Endodermal cell (in vitro differentiated cells): Measurements from ENCODE around the gene SMC6. TPM values are rescaled to one million over a fixed set of nuclear protein-coding genes. Genes with fewer than 3 reads are reported as not detected.

ENCODE experiments used
- DNase-seq: peaks from one replicate; pipeline ENCODE4 v3.0.0-alpha.2; 2017
- H3K27ac ChIP-seq: 2 replicates; pipeline ENCODE4 v1.5.1; 2013; ENCODE audit warnings: mild to moderate bottlenecking, low read depth, low read length, moderate library complexity
- H3K27me3 ChIP-seq: 2 replicates; pipeline ENCODE4 v1.6.1; 2013; ENCODE audit warnings: mild to moderate bottlenecking, low read length, moderate library complexity; ENCODE audit not compliant: insufficient read depth, control insufficient read depth, poor library complexity, severe bottlenecking
- H3K36me3 ChIP-seq: 2 replicates; pipeline ENCODE4 v1.7.0; 2013; ENCODE audit warnings: mild to moderate bottlenecking, low read length, moderate library complexity; ENCODE audit not compliant: control insufficient read depth, insufficient read depth
- H3K4me1 ChIP-seq: one replicate; pipeline ENCODE4 v1.7.0; 2013; ENCODE audit warnings: low read length; ENCODE audit not compliant: control insufficient read depth, insufficient read depth
- H3K4me3 ChIP-seq: 2 replicates; pipeline ENCODE4 v1.5.1; 2013; ENCODE audit warnings: mild to moderate bottlenecking, low read length, moderate library complexity
- H3K9ac ChIP-seq: 2 replicates; pipeline ENCODE4 v1.6.1; 2013; ENCODE audit warnings: mild to moderate bottlenecking, low read length, moderate library complexity; ENCODE audit not compliant: poor library complexity, severe bottlenecking; ENCODE audit errors: extremely low read depth
- H3K9me3 ChIP-seq: 2 replicates; pipeline ENCODE4 v1.6.1; 2013; ENCODE audit warnings: mild to moderate bottlenecking, low read length, moderate library complexity; ENCODE audit not compliant: control insufficient read depth
- H3K27ac Mint-ChIP-seq: 2 replicates; pipeline ENCODE4 v1.8.0; 2020; ENCODE audit warnings: mixed read lengths
- H3K27me3 Mint-ChIP-seq: 2 replicates; pipeline ENCODE4 v1.8.0; 2021; ENCODE audit warnings: mild to moderate bottlenecking, mixed read lengths; ENCODE audit not compliant: insufficient read depth
- H3K36me3 Mint-ChIP-seq: 2 replicates; pipeline ENCODE4 v1.8.0; 2020; ENCODE audit warnings: low read depth, mixed read lengths
- H3K4me1 Mint-ChIP-seq: 2 replicates; pipeline ENCODE4 v1.8.0; 2020; ENCODE audit warnings: mixed read lengths
- H3K4me3 Mint-ChIP-seq: 2 replicates; pipeline ENCODE4 v1.8.0; 2020; ENCODE audit warnings: mild to moderate bottlenecking, moderate library complexity, mixed read lengths
- H3K9me3 Mint-ChIP-seq: 2 replicates; pipeline ENCODE4 v1.8.0; 2020; ENCODE audit warnings: mild to moderate bottlenecking, mixed read lengths
- WGBS, 2 experiments: methylation state at CpG; one replicate each; pipeline versions ENCODE4 v1.1.5 to v1.1.7; 2013; ENCODE audit warnings: missing lambda C conversion rate in 2 of 2, mixed read lengths in 1 of 2; ENCODE audit not compliant: insufficient coverage in 1 of 2, insufficient read length in 1 of 2; 5-methylcytosine and 5-hydroxymethylcytosine counted together
- total RNA-seq, 2 donors: library from RNA; stranded (reverse); fragmentation: NEBNext Ultra II Directional in 1 of 2; extraction: Animal tissue kit (Norgen Biotek cat#: 25700) in 1 of 2; gene quantifications; 2 replicates in 1 of 2; 3 replicates in 1 of 2; pipeline ENCODE4 v1.2.1, GENCODE V29; 2021
- TF ChIP-seq, protein P1 (sequence below): fragments of 200-600 bp; sonication (generic); conservative IDR thresholded peaks from 2 replicates; pipeline ENCODE4 v1.5.0; 2021; ENCODE audit warnings: antibody characterized with exemption, mild to moderate bottlenecking

The SMC6 gene
- total RNA-seq, 2 donors from 2014 or later, result 38.3 to 48.3 TPM

DNA sequence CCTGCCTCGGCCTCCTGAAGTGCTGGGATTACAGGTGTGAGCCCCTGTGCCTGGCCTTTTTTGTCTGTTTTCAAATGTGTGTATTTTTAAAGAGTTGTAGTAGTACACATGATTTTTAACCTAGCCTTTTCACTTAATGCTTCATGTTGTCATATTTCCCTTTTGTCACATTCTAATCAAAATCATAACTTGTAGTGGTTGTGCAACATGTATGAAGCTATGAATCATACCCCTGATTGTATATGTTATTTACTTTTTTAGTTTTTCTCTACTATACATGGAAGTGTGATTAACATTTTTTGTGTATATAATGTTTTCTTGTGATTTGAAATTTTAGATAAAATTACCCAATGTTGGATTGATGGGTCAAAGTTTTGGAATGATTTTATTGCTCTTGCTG, 8.8 kb upstream of the SMC6 start:
- WGBS, 2 experiments, result 96% methylated on average over 1 of the region's 1 CpG; no CpG with 5 or more reads in 1 of the 2 experiments
- no peaks in the 10 kb centered on the region for H3K27me3 ChIP-seq
- no peak for DNase-seq
- H3K27me3 Mint-ChIP-seq, result no peaks in the 10 kb centered on the region
- H3K27ac Mint-ChIP-seq, result no peak overlapping the region
- H3K9me3 ChIP-seq, result no peaks in the 10 kb centered on the region
- H3K9ac ChIP-seq, result no peak overlapping the region
- H3K4me1 ChIP-seq, result no peaks in the 10 kb centered on the region
- H3K4me3 ChIP-seq, result no peak overlapping the region
- peaks cover 49% of the 10 kb centered on the region for H3K36me3 ChIP-seq
- TF ChIP-seq, protein P1, sequence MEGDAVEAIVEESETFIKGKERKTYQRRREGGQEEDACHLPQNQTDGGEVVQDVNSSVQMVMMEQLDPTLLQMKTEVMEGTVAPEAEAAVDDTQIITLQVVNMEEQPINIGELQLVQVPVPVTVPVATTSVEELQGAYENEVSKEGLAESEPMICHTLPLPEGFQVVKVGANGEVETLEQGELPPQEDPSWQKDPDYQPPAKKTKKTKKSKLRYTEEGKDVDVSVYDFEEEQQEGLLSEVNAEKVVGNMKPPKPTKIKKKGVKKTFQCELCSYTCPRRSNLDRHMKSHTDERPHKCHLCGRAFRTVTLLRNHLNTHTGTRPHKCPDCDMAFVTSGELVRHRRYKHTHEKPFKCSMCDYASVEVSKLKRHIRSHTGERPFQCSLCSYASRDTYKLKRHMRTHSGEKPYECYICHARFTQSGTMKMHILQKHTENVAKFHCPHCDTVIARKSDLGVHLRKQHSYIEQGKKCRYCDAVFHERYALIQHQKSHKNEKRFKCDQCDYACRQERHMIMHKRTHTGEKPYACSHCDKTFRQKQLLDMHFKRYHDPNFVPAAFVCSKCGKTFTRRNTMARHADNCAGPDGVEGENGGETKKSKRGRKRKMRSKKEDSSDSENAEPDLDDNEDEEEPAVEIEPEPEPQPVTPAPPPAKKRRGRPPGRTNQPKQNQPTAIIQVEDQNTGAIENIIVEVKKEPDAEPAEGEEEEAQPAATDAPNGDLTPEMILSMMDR, result no peak
- H3K27ac ChIP-seq, result no peak overlapping the region
- no peaks in the 10 kb centered on the region for H3K4me1 Mint-ChIP-seq
- peaks cover 22% of the 10 kb centered on the region for H3K36me3 Mint-ChIP-seq
- H3K9me3 Mint-ChIP-seq, result no peaks in the 10 kb centered on the region
- no peak overlapping the region for H3K4me3 Mint-ChIP-seq

DNA sequence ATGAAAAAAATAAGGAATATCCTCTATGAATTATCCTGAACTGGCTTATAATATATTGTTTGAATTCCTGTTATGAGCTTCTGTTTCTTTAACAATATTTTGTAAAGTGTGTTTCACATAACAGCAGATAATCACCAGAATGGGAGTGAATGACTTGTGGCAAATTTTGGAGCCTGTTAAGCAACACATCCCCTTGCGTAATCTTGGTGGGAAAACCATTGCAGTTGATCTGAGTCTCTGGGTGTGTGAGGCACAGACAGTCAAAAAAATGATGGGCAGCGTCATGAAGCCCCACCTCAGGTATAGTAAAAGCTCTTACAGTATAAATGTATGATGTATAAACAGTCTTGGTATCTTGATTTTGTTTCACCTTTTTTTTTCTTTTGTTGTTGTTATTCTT, 6.2 kb upstream of the SMC6 start:
- Mint-ChIP-seq H3K27ac (no peak overlapping the region), H3K4me3 (no peak overlapping the region), H3K36me3 (peaks cover 19% of the 10 kb centered on the region), H3K9me3 (no peaks in the 10 kb centered on the region), H3K27me3 (no peaks in the 10 kb centered on the region), H3K4me1 (peaks cover 6% of the 10 kb centered on the region)
- Histone ChIP-seq H3K9ac (no peak overlapping the region), H3K36me3 (peaks cover 30% of the 10 kb centered on the region), H3K27ac (no peak overlapping the region), H3K9me3 (no peaks in the 10 kb centered on the region), H3K4me3 (no peak overlapping the region), H3K27me3 (no peaks in the 10 kb centered on the region), H3K4me1 (no peaks in the 10 kb centered on the region)
- TF ChIP-seq, protein P1, result no peak
- 91% methylated on average over 2 of the region's 2 CpGs; no CpG with 5 or more reads in 1 of the 2 experiments for WGBS, 2 experiments
- no peak for DNase-seq

- H3K36me3 Mint-ChIP-seq, result peaks cover 12% of the 10 kb centered on the region
- no peak overlapping the region for H3K27ac Mint-ChIP-seq
- H3K9me3 Mint-ChIP-seq, result no peaks in the 10 kb centered on the region
- H3K9ac ChIP-seq, result no peak overlapping the region
- DNase-seq, result no peak
- H3K27ac ChIP-seq, result no peak overlapping the region
- H3K36me3 ChIP-seq, result peaks cover 16% of the 10 kb centered on the region
- H3K27me3 Mint-ChIP-seq, result no peaks in the 10 kb centered on the region
- TF ChIP-seq, protein P1, result no peak
- no peak overlapping the region for H3K4me3 Mint-ChIP-seq
- H3K9me3 ChIP-seq, result no peaks in the 10 kb centered on the region
- no peaks in the 10 kb centered on the region for H3K4me1 ChIP-seq
- no peaks in the 10 kb centered on the region for H3K27me3 ChIP-seq
- H3K4me1 Mint-ChIP-seq, result peaks cover 9% of the 10 kb centered on the region
- H3K4me3 ChIP-seq, result no peak overlapping the region
- 83 to 98% methylated on average over 1 to 3 of the region's 3 CpGs for WGBS, 2 experiments
Measured at GRCh38 chr2:17758118-17758517, 4.5 kb upstream of the SMC6 start.
